Measurements from ENCODE around the gene MYCN.

DNA sequence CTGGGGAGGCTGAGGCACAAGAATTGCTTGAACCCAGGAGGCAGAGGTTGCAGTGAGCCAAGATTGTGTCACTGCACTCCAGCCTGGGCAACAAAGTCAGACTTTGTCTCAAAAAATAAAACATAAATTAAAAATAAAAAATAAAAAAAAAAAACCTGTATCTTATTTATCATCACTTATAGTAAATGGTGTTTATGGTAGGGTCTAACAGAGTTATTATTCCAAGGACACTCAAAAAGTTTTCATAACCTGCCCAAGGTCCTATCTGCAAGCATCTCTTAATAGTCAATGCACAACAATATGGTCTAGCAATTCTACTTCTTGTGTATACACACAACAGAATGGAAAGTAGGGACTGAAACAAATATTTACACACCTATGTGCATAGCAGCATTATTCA, 47.3 kb upstream of the MYCN start:
- TF ChIP-seq, protein P1, sequence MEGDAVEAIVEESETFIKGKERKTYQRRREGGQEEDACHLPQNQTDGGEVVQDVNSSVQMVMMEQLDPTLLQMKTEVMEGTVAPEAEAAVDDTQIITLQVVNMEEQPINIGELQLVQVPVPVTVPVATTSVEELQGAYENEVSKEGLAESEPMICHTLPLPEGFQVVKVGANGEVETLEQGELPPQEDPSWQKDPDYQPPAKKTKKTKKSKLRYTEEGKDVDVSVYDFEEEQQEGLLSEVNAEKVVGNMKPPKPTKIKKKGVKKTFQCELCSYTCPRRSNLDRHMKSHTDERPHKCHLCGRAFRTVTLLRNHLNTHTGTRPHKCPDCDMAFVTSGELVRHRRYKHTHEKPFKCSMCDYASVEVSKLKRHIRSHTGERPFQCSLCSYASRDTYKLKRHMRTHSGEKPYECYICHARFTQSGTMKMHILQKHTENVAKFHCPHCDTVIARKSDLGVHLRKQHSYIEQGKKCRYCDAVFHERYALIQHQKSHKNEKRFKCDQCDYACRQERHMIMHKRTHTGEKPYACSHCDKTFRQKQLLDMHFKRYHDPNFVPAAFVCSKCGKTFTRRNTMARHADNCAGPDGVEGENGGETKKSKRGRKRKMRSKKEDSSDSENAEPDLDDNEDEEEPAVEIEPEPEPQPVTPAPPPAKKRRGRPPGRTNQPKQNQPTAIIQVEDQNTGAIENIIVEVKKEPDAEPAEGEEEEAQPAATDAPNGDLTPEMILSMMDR (IDR thresholded peaks at IDR 0.05) = no peak
- TF ChIP-seq POLR2A (IDR thresholded peaks at IDR 0.05) = no peak
- no peak for TF ChIP-seq EP300 (IDR thresholded peaks at IDR 0.05)
- no peak for TF ChIP-seq POLR2AphosphoS5 (IDR thresholded peaks at IDR 0.05)
